CD14-positive monocyte (primary cell): Measurements from ENCODE around the gene COL19A1. TPM values are rescaled to one million over a fixed set of nuclear protein-coding genes. Genes with fewer than 3 reads are reported as not detected.

Experiments used
- DNase-seq, 3 donors: peaks; one replicate each; pipeline ENCODE4 v3.0.0-alpha.2; 2011 to 2022
- H2AFZ ChIP-seq: 2 replicates; pipeline ENCODE4 v1.6.0; 2012; ENCODE audit warnings: mild to moderate bottlenecking, low read depth, low read length, inconsistent platforms; ENCODE audit not compliant: insufficient read depth, poor library complexity, severe bottlenecking
- H3K27ac ChIP-seq, 2 donors: 1 replicate in 1 of 2; 2 replicates in 1 of 2; pipeline ENCODE4 v1.5.1; 2012 to 2013; ENCODE audit warnings: low read length in 2 of 2, control low read depth in 1 of 2, inconsistent platforms in 1 of 2, low read depth in 1 of 2, mild to moderate bottlenecking in 1 of 2
- H3K27me3 ChIP-seq, 2 donors: one replicate each; pipeline versions ENCODE4 v1.6.0 to v1.6.1; 2011 to 2013; ENCODE audit warnings: low read length in 2 of 2; ENCODE audit not compliant: control insufficient read depth in 2 of 2, insufficient read depth in 2 of 2
- H3K36me3 ChIP-seq, 2 donors: replicated peaks in 1 of 2; 1 replicate in 1 of 2; 2 replicates in 1 of 2; pipeline versions ENCODE4 v1.5.1 to v1.6.1; 2012 to 2013; ENCODE audit warnings: low read length in 2 of 2, control low read depth in 1 of 2, inconsistent platforms in 1 of 2, mild to moderate bottlenecking in 1 of 2; ENCODE audit not compliant: insufficient read depth in 2 of 2, control insufficient read depth in 1 of 2
- H3K4me1 ChIP-seq, 2 donors: 1 replicate in 1 of 2; 2 replicates in 1 of 2; pipeline versions ENCODE4 v1.5.1 to v1.6.1; 2012 to 2013; ENCODE audit warnings: low read length in 2 of 2, control low read depth in 1 of 2, inconsistent platforms in 1 of 2, mild to moderate bottlenecking in 1 of 2, moderate library complexity in 1 of 2; ENCODE audit not compliant: insufficient read depth in 2 of 2, control insufficient read depth in 1 of 2
- H3K4me2 ChIP-seq: replicated peaks from 2 replicates; pipeline ENCODE3; 2012; ENCODE audit warnings: low read length, moderate library complexity, mild to moderate bottlenecking; ENCODE audit not compliant: poor library complexity, severe bottlenecking; ENCODE audit errors: extremely low read depth
- H3K4me3 ChIP-seq, 3 experiments: fragments of 200-600 bp in 1 of 3; sonication (generic) in 1 of 3; replicated peaks in 1 of 3; 1 replicate in 2 of 3; 2 replicates in 1 of 3; pipeline ENCODE4 v1.5.1; 2011 to 2013; ENCODE audit warnings: low read length in 3 of 3, mild to moderate bottlenecking in 3 of 3, control low read depth in 2 of 3, low read depth in 2 of 3, inconsistent platforms in 1 of 3, moderate library complexity in 1 of 3
- H3K79me2 ChIP-seq: 2 replicates; pipeline ENCODE4 v1.6.0; 2012; ENCODE audit warnings: mild to moderate bottlenecking, control low read depth, inconsistent platforms, low read length, moderate library complexity; ENCODE audit not compliant: insufficient read depth
- H3K9ac ChIP-seq: 2 replicates; pipeline ENCODE4 v1.6.0; 2017; ENCODE audit warnings: low read length, mild to moderate bottlenecking; ENCODE audit not compliant: insufficient read depth, poor library complexity, severe bottlenecking
- H3K9me3 ChIP-seq, 2 donors: replicated peaks in 1 of 2; 1 replicate in 1 of 2; 2 replicates in 1 of 2; pipeline versions ENCODE4 v1.5.1 to v1.6.1; 2012 to 2013; ENCODE audit warnings: low read length in 2 of 2, control low read depth in 1 of 2; ENCODE audit not compliant: control insufficient read depth in 1 of 2, insufficient read depth in 1 of 2
- H4K20me1 ChIP-seq: 2 replicates; pipeline ENCODE4 v1.6.0; 2012; ENCODE audit warnings: mild to moderate bottlenecking, low read length, control low read depth, moderate library complexity; ENCODE audit not compliant: insufficient read depth
- H3K27ac Mint-ChIP-seq, 7 donors: one replicate each; pipeline ENCODE4 v1.8.0; 2020; ENCODE audit warnings: mild to moderate bottlenecking in 7 of 7, mixed read lengths in 7 of 7, moderate library complexity in 6 of 7, inconsistent platforms in 2 of 7
- H3K27me3 Mint-ChIP-seq, 3 donors: one replicate each; pipeline ENCODE4 v1.8.0; 2021 to 2022; ENCODE audit warnings: low read depth in 3 of 3, mild to moderate bottlenecking in 3 of 3, mixed read lengths in 3 of 3, moderate library complexity in 3 of 3, inconsistent platforms in 1 of 3
- H3K36me3 Mint-ChIP-seq, 2 donors: one replicate each; pipeline ENCODE4 v1.8.0; 2020; ENCODE audit warnings: mixed read lengths in 2 of 2, inconsistent platforms in 1 of 2, mild to moderate bottlenecking in 1 of 2
- H3K4me1 Mint-ChIP-seq: one replicate; pipeline ENCODE4 v1.8.0; 2020; ENCODE audit warnings: mild to moderate bottlenecking, mixed read lengths
- H3K4me3 Mint-ChIP-seq, 2 donors: one replicate each; pipeline ENCODE4 v1.8.0; 2020; ENCODE audit warnings: mild to moderate bottlenecking in 2 of 2, mixed read lengths in 2 of 2, moderate library complexity in 1 of 2
- H3K9me3 Mint-ChIP-seq, 7 donors: one replicate each; pipeline ENCODE4 v1.8.0; 2020 to 2022; ENCODE audit warnings: mixed read lengths in 7 of 7, mild to moderate bottlenecking in 6 of 7, moderate library complexity in 6 of 7, inconsistent platforms in 2 of 7
- WGBS: methylation state at CpG from one replicate; pipeline ENCODE4 v1.1.5; 2013; ENCODE audit warnings: missing lambda C conversion rate; ENCODE audit not compliant: insufficient coverage; 5-methylcytosine and 5-hydroxymethylcytosine counted together
- intact Hi-C, 2 donors: fragments of 100-400 bp; cut with micrococcal nuclease; formaldehyde crosslinking; loops; one replicate each; pipeline versions ENCODE4 v1.15.0 to v1.15.1; 2023
- polyA plus RNA-seq, 3 donors: library from polyadenylated mRNA; depleted of rRNA in 1 of 3; unstranded in 2 of 3; stranded (reverse) in 1 of 3; fragments of 300-500 nt in 2 of 3; fragments of >200 nt in 1 of 3; fragmentation: Illumina TruSeq in 2 of 3; gene quantifications; 1 replicate in 2 of 3; 2 replicates in 1 of 3; pipeline ENCODE4 v1.2.3, GENCODE V29; 2012 to 2021
- TF ChIP-seq, protein P1 (sequence below): fragments of 200-600 bp; IDR thresholded peaks from one replicate; pipeline ENCODE4 v1.8.0; 2022; ENCODE audit warnings: antibody characterized with exemption, mild to moderate bottlenecking

The COL19A1 gene
- polyA plus RNA-seq, 3 donors, result not detected

DNA sequence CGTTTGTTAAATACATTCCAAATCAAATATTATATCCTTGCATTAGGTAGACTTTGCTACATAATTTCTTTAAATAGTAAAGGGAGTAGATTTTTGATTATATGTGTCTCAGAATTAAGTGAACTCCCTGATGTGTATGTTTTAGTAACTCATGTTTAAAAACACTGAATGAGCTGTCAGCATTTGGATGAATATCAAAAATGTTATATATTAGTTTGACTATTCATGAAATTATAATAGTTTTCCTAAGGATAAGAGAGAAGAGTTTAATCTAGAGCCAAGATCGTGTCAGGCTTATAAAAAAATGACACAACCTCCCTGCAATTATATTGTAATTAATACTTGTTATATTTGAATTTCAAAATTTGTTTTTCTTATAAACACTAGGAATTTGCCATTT, 195.2 kb downstream of the COL19A1 start:
- Histone ChIP-seq H3K79me2 (no peaks in the 10 kb centered on the region), H3K36me3 (no peaks in the 10 kb centered on the region), H3K27me3 (no peaks in the 10 kb centered on the region), H3K4me1 (no peaks in the 10 kb centered on the region), H3K4me2 (no peak overlapping the region), H3K27ac (no peak overlapping the region), H2AFZ (no peak overlapping the region), H3K9me3 (no peaks in the 10 kb centered on the region), H4K20me1 (no peaks in the 10 kb centered on the region), H3K9ac (no peak overlapping the region), H3K4me3 (no peak overlapping the region)
- intact Hi-C loops, result no loop called here
- TF ChIP-seq, protein P1, sequence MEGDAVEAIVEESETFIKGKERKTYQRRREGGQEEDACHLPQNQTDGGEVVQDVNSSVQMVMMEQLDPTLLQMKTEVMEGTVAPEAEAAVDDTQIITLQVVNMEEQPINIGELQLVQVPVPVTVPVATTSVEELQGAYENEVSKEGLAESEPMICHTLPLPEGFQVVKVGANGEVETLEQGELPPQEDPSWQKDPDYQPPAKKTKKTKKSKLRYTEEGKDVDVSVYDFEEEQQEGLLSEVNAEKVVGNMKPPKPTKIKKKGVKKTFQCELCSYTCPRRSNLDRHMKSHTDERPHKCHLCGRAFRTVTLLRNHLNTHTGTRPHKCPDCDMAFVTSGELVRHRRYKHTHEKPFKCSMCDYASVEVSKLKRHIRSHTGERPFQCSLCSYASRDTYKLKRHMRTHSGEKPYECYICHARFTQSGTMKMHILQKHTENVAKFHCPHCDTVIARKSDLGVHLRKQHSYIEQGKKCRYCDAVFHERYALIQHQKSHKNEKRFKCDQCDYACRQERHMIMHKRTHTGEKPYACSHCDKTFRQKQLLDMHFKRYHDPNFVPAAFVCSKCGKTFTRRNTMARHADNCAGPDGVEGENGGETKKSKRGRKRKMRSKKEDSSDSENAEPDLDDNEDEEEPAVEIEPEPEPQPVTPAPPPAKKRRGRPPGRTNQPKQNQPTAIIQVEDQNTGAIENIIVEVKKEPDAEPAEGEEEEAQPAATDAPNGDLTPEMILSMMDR, result no peak
- Mint-ChIP-seq H3K9me3 (no peaks in the 10 kb centered on the region), H3K27ac (no peak overlapping the region), H3K27me3 (no peaks in the 10 kb centered on the region), H3K36me3 (no peaks in the 10 kb centered on the region), H3K4me1 (no peaks in the 10 kb centered on the region), H3K4me3 (no peak overlapping the region)
- DNase-seq, result no peak
- WGBS, result no CpG with 5 or more reads among the region's 2 CpGs

DNA sequence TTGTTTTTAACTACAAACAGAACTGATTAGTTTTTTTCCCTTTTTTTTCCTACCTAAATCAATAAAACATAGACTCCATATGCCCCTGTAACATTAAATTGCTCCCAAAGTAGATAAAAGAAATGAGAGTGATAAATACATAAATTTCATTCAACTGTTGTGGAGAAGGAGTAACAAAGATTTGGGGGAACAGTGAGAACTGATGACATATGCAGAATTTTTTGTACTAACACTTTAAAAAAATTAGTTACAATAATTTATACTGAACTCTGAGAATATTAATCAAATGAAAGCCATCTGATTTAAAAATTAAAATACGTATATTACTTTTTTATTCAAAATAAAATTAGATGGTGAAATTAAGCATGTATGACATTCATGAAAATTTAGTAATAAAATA, 195.7 kb downstream of the COL19A1 start:
- Mint-ChIP-seq H3K36me3 (no peaks in the 10 kb centered on the region), H3K27ac (no peak overlapping the region), H3K4me1 (no peaks in the 10 kb centered on the region), H3K27me3 (no peaks in the 10 kb centered on the region), H3K9me3 (no peaks in the 10 kb centered on the region), H3K4me3 (no peak overlapping the region)
- Histone ChIP-seq H4K20me1 (no peaks in the 10 kb centered on the region), H3K79me2 (no peaks in the 10 kb centered on the region), H3K4me1 (no peaks in the 10 kb centered on the region), H3K4me3 (no peak overlapping the region), H3K36me3 (no peaks in the 10 kb centered on the region), H3K4me2 (no peak overlapping the region), H3K9me3 (no peaks in the 10 kb centered on the region), H3K27me3 (no peaks in the 10 kb centered on the region), H3K27ac (no peak overlapping the region), H2AFZ (no peak overlapping the region), H3K9ac (no peak overlapping the region)
- no CpG with 5 or more reads among the region's 1 CpG for WGBS
- intact Hi-C loops, result no loop called here
- no peak for DNase-seq
- TF ChIP-seq, protein P1, result no peak
